ENCODE results near the gene UGT1A9.
"Not testable (repeated sequence)": the region's sequence is repeated elsewhere in the genome, so short reads cannot be mapped to it uniquely, and the experiment has no call there.

Gene UGT1A9

GRCh38 chr2:233671290-233672161, at the start of gene UGT1A9:
Gene UGT1A9 (plus strand): TSS chr2:233671898. CDS start chr2:233671935, 37 bp downstream.
- DNase-seq (ENCODE audit: low spot score), result no peak

GRCh38 chr2:233627331-233628025, 44.2 kb upstream of the UGT1A9 start:
- no peak for DNase-seq (ENCODE audit: low spot score)

GRCh38 chr2:233636306-233636705, 35.4 kb upstream of the UGT1A9 start, which contains the start of gene UGT1A10:
Gene UGT1A10 (plus strand): TSS chr2:233636448. CDS start chr2:233636523, 75 bp downstream.
- not testable (repeated sequence) for DNase-seq (ENCODE audit: low spot score)

GRCh38 chr2:233638836-233639235, 32.9 kb upstream of the UGT1A9 start:
- DNase-seq (ENCODE audit: low spot score), result no peak

GRCh38 chr2:233639860-233640259, 31.8 kb upstream of the UGT1A9 start:
- DNase-seq (ENCODE audit: low spot score), result no peak

- no peak for DNase-seq (ENCODE audit: low spot score)
These were observed 28.6 kb upstream of the UGT1A9 start for GRCh38 chr2:233643128-233643527.

- DNase-seq (ENCODE audit: low spot score), result not testable (repeated sequence)
These were observed 25.7 kb upstream of the UGT1A9 start for GRCh38 chr2:233646033-233646432.

- DNase-seq (ENCODE audit: low spot score), result no peak
These were observed 20.7 kb upstream of the UGT1A9 start for GRCh38 chr2:233650981-233651380.

GRCh38 chr2:233651430-233651829, 20.3 kb upstream of the UGT1A9 start:
- no peak for DNase-seq (ENCODE audit: low spot score)

- no peak for DNase-seq (ENCODE audit: low spot score)
These were observed 17.2 kb upstream of the UGT1A9 start for GRCh38 chr2:233654501-233654900.

GRCh38 chr2:233655043-233655442, 16.7 kb upstream of the UGT1A9 start:
- no peak for DNase-seq (ENCODE audit: low spot score)

GRCh38 chr2:233655943-233656342, 15.8 kb upstream of the UGT1A9 start:
- DNase-seq (ENCODE audit: low spot score), result not testable (repeated sequence)

GRCh38 chr2:233656443-233656842, 15.3 kb upstream of the UGT1A9 start:
- no peak for DNase-seq (ENCODE audit: low spot score)

- no peak for DNase-seq (ENCODE audit: low spot score)
These were observed 13.1 kb upstream of the UGT1A9 start for GRCh38 chr2:233658610-233659009.

- no peak for DNase-seq (ENCODE audit: low spot score)
These were observed 7.8 kb upstream of the UGT1A9 start for GRCh38 chr2:233663911-233664310.

GRCh38 chr2:233668605-233669260, 3.0 kb upstream of the UGT1A9 start:
- DNase-seq (ENCODE audit: low spot score), result no peak

GRCh38 chr2:233672886-233673285, 1.2 kb downstream of the UGT1A9 start:
- DNase-seq (ENCODE audit: low spot score), result no peak

GRCh38 chr2:233673896-233674295, 2.2 kb downstream of the UGT1A9 start:
- DNase-seq (ENCODE audit: low spot score), result no peak

GRCh38 chr2:233674314-233674713, 2.6 kb downstream of the UGT1A9 start:
- DNase-seq (ENCODE audit: low spot score), result no peak

GRCh38 chr2:233674995-233675394, 3.3 kb downstream of the UGT1A9 start:
- no peak for DNase-seq (ENCODE audit: low spot score)

GRCh38 chr2:233676046-233676445, 4.3 kb downstream of the UGT1A9 start:
- DNase-seq (ENCODE audit: low spot score), result no peak

GRCh38 chr2:233679196-233679595, 7.5 kb downstream of the UGT1A9 start:
- no peak for DNase-seq (ENCODE audit: low spot score)

Measured in kidney capillary endothelial cell (primary cell).